GM21737 (cell line): ENCODE results near the gene CACNG5.
"Not testable (repeated sequence)": the region's sequence is repeated elsewhere in the genome, so short reads cannot be mapped to it uniquely, and the experiment has no call there.

Experiments used
- ATAC-seq: cut with Tn5 transposase; IDR thresholded peaks from one replicate; pipeline ENCODE4 v1.9.1; 2021; ENCODE audit warnings: mild to moderate bottlenecking, moderate library complexity; ENCODE audit not compliant: unreplicated experiment

Gene CACNG5

GRCh38 chr17:66849032-66849655 lies 14.2 kb downstream of the CACNG5 start:
- ATAC-seq: no peak

- ATAC-seq: no peak
These were observed 15.1 kb downstream of the CACNG5 start for GRCh38 chr17:66849851-66850580.

GRCh38 chr17:66850692-66851091 lies 15.8 kb downstream of the CACNG5 start:
- no peak for ATAC-seq

GRCh38 chr17:66855204-66855603 lies 20.3 kb downstream of the CACNG5 start:
- no peak for ATAC-seq

GRCh38 chr17:66858226-66859083 lies 23.5 kb downstream of the CACNG5 start:
- no peak for ATAC-seq

GRCh38 chr17:66859353-66859752 lies 24.4 kb downstream of the CACNG5 start:
- no peak for ATAC-seq

- no peak for ATAC-seq
These were observed 25.3 kb downstream of the CACNG5 start for GRCh38 chr17:66860204-66860603.

GRCh38 chr17:66863820-66864219 lies 28.9 kb downstream of the CACNG5 start:
- no peak for ATAC-seq

GRCh38 chr17:66865151-66865550 lies 30.2 kb downstream of the CACNG5 start:
- ATAC-seq: no peak

- no peak for ATAC-seq
These were observed 39.0 kb downstream of the CACNG5 start for GRCh38 chr17:66873962-66874361.

- no peak for ATAC-seq
These were observed 50.0 kb downstream of the CACNG5 start for GRCh38 chr17:66884931-66885330.

GRCh38 chr17:66885417-66885816 lies 50.5 kb downstream of the CACNG5 start:
- no peak for ATAC-seq

GRCh38 chr17:66889480-66890230 lies 54.7 kb downstream of the CACNG5 start:
- ATAC-seq: no peak

- no peak for ATAC-seq
These were observed 57.3 kb downstream of the CACNG5 start for GRCh38 chr17:66892246-66892645.

GRCh38 chr17:66893382-66893781 lies 58.5 kb downstream of the CACNG5 start:
- ATAC-seq: no peak

- no peak for ATAC-seq
These were observed 58.9 kb downstream of the CACNG5 start for GRCh38 chr17:66893863-66894262.

GRCh38 chr17:66897141-66897540 lies 62.2 kb downstream of the CACNG5 start:
- no peak for ATAC-seq

GRCh38 chr17:66898536-66898935 lies 63.6 kb downstream of the CACNG5 start:
- ATAC-seq: no peak

GRCh38 chr17:66900126-66901010 lies 65.5 kb downstream of the CACNG5 start:
- ATAC-seq: no peak

GRCh38 chr17:66903296-66903695 lies 68.4 kb downstream of the CACNG5 start:
- not testable (repeated sequence) for ATAC-seq
